Ascending aorta (tissue), 2 donors: ENCODE data around the gene DBX1. TPM values are rescaled to one million over a fixed set of nuclear protein-coding genes. Genes with fewer than 3 reads are reported as not detected.

Experiments used
- DNase-seq, 2 donors: peaks; one replicate each; pipeline ENCODE4 v3.0.0-alpha.2; 2019; ENCODE audit warnings: low spot score in 2 of 2
- H3K27ac ChIP-seq, 2 donors: fragments of 200-600 bp; sonication (generic); one replicate each; pipeline ENCODE4 v1.5.1; 2016 to 2017; ENCODE audit warnings: mild to moderate bottlenecking in 1 of 2
- H3K27me3 ChIP-seq: fragments of 200-600 bp; sonication (generic); one replicate; pipeline ENCODE4 v1.5.1; 2017
- H3K36me3 ChIP-seq, 2 donors: fragments of 200-600 bp; sonication (generic); one replicate each; pipeline ENCODE4 v1.5.1; 2016
- H3K4me1 ChIP-seq, 2 donors: fragments of 200-600 bp; sonication (generic); one replicate each; pipeline ENCODE4 v1.5.1; 2016 to 2017; ENCODE audit warnings: mild to moderate bottlenecking in 1 of 2
- H3K4me3 ChIP-seq, 2 donors: fragments of 200-600 bp; sonication (generic); one replicate each; pipeline ENCODE4 v1.5.1; 2016 to 2017; ENCODE audit warnings: mild to moderate bottlenecking in 1 of 2
- H3K9me3 ChIP-seq, 2 donors: fragments of 200-600 bp; sonication (generic); one replicate each; pipeline ENCODE4 v1.5.1; 2016
- intact Hi-C: fragments of 100-400 bp; cut with DNase I; formaldehyde crosslinking; loops from one replicate; pipeline ENCODE4 v1.15.1; 2023
- total RNA-seq: library from RNA; depleted of rRNA; stranded (reverse); fragments of >200 nt; gene quantifications from one replicate; pipeline ENCODE4 v1.1.0, GENCODE V29; 2016
- TF ChIP-seq, protein P1 (sequence below), 3 experiments: fragments of 200-600 bp in 2 of 3; fragments of 450-650 bp in 1 of 3; sonication (generic) in 2 of 3; IDR thresholded peaks; one replicate each; pipeline ENCODE4 v1.5.1; 2016 to 2019; ENCODE audit warnings: antibody characterized with exemption in 3 of 3, mild to moderate bottlenecking in 1 of 3, moderate library complexity in 1 of 3

The DBX1 gene, protein sequence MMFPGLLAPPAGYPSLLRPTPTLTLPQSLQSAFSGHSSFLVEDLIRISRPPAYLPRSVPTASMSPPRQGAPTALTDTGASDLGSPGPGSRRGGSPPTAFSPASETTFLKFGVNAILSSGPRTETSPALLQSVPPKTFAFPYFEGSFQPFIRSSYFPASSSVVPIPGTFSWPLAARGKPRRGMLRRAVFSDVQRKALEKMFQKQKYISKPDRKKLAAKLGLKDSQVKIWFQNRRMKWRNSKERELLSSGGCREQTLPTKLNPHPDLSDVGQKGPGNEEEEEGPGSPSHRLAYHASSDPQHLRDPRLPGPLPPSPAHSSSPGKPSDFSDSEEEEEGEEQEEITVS
- not detected for total RNA-seq

DNA sequence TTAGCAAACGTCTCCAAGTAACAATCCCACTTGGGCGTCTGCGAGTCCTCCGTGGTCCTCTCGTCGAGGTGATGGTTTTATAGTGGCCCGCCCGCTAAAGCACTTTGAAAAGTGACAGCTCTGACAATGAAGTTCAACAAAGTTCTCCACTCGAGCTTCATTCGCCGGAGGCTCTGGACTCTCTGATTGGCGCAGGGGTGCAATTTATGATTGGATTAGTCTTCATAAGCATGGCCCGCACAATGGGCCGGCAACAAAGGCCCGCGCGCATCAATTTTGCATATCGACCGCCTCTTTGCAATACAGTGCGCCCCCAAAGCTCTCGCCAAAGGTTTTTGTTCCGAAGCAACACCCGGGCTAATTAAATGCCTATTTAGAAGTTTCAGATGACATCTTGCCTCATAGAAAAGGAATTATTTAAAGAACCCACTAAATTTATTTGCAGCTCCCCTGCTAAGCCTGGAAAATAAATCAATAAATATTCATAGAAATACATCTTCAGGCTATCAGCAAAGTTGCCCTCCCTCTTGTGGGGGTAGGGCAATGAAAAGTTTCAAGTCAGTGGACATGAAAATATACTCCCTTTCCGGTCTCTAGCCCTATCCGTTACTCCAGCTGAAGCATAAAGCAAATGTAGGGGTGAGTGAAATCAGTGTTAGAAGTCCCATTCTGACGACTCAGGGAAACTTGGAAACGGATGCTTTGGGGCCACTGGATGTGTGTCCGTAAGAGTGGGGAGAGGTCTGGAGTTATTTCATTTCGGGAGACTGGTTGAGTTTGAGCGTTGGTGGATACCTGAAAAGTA lies at the start of gene DBX1:
DBX1 (minus strand) TSS at position 51 of the 805 bp plus-strand sequence. CDS start 151 bp downstream, outside the sequence.
- no peaks in the 10 kb centered on the region for H3K36me3 ChIP-seq

GRCh38 chr11:20208622-20209111 lies 48.4 kb upstream of the DBX1 start:
- Histone ChIP-seq H3K4me3 (no peak overlapping the region), H3K9me3 (no peaks in the 10 kb centered on the region), H3K36me3 (no peaks in the 10 kb centered on the region), H3K4me1 (no peaks in the 10 kb centered on the region), H3K27ac (no peak overlapping the region), H3K27me3 (no peaks in the 10 kb centered on the region)
- TF ChIP-seq, protein P1, sequence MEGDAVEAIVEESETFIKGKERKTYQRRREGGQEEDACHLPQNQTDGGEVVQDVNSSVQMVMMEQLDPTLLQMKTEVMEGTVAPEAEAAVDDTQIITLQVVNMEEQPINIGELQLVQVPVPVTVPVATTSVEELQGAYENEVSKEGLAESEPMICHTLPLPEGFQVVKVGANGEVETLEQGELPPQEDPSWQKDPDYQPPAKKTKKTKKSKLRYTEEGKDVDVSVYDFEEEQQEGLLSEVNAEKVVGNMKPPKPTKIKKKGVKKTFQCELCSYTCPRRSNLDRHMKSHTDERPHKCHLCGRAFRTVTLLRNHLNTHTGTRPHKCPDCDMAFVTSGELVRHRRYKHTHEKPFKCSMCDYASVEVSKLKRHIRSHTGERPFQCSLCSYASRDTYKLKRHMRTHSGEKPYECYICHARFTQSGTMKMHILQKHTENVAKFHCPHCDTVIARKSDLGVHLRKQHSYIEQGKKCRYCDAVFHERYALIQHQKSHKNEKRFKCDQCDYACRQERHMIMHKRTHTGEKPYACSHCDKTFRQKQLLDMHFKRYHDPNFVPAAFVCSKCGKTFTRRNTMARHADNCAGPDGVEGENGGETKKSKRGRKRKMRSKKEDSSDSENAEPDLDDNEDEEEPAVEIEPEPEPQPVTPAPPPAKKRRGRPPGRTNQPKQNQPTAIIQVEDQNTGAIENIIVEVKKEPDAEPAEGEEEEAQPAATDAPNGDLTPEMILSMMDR (IDR thresholded peaks at IDR 0.05), result no peak
- intact Hi-C loops, result no loop called here
- DNase-seq, result no peak

More for the DNA sequence above, at the start of gene DBX1:
- Histone ChIP-seq H3K4me3 (no peak within 1 kb of the TSS), H3K27me3 (peaks cover 44% of the 10 kb centered on the region), H3K9me3 (no peaks in the 10 kb centered on the region), H3K4me1 (peaks cover 9 to 16% of the 10 kb centered on the region in 2 donors), H3K27ac (no peak within 1 kb of the TSS)
- TF ChIP-seq, protein P1 (IDR thresholded peaks at IDR 0.05), result no peak
- intact Hi-C loops, result no loop called here
- DNase-seq, result no peak

DNA sequence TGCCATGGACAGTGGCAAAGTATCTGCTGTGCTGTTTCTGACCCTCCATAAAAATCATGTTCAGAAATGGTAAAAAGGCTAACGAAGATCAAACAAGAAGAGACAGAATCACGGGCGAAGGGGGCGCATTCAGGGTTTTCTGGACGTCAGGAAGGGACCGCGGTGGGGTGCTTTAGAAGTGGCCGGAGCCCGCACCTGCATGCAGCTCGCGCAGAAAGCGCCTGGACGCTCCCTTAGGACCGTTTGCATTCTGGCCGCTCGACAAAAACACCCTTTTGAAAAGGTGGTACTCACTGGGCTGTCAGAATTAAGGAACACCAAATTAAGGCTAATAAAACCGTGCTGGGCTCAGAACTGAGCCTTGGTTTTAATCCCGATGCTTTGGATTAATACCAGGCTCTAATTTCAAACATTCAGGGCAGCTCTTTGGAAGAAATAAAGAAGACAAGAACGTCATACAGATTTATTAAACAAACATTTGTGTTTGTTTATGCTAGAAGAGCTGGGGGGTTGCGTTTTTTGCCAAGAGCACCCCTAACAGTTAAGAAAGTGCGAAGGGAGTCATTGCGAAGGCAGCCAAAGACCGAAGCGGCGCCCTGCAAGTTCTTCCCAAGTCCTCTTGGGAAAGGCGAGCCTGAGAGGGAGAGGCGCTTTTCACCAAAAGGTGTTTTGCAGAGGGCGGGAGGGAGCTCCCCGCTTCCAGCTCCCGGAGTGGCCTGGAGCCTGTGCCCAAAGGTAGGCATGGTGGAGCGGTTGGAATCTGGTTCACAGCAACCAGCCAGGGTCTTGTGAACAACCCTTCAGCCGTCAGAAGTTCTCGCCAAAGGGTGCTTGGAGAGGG lies 47.7 kb upstream of the DBX1 start:
- intact Hi-C loops, result no loop called here
- no peak overlapping the region for H3K4me3 ChIP-seq
- DNase-seq, result no peak
- TF ChIP-seq, protein P1 (IDR thresholded peaks at IDR 0.05), result no peak
- no peaks in the 10 kb centered on the region for H3K27me3 ChIP-seq
- H3K27ac ChIP-seq, result no peak overlapping the region
- H3K4me1 ChIP-seq, result no peaks in the 10 kb centered on the region
- no peaks in the 10 kb centered on the region for H3K36me3 ChIP-seq
- no peaks in the 10 kb centered on the region for H3K9me3 ChIP-seq

DNA sequence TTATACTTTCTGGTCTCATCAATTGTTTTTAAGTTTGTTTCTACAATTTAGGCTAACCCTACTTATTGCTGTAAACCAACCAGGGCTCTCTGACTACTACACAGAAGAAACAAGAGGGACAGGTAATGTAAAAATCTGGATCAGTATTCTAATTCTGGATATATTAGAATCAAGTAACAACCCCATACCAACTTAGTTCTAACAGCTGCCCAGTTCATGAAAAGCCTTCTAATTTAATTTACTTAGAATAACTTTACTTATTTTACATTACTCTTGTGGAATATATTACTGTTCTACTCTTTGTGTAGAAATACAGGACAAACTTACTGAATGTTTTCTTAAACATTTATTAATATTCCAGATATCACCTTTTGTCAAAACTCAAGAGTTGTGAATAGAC lies 45.5 kb upstream of the DBX1 start:
- intact Hi-C loops, result no loop called here
- H3K27me3 ChIP-seq, result no peaks in the 10 kb centered on the region
- no peak overlapping the region for H3K4me3 ChIP-seq
- DNase-seq, result no peak
- TF ChIP-seq, protein P1 (IDR thresholded peaks at IDR 0.05), result no peak
- no peaks in the 10 kb centered on the region for H3K36me3 ChIP-seq
- no peaks in the 10 kb centered on the region for H3K4me1 ChIP-seq
- no peaks in the 10 kb centered on the region for H3K9me3 ChIP-seq
- H3K27ac ChIP-seq, result no peak overlapping the region

DNA sequence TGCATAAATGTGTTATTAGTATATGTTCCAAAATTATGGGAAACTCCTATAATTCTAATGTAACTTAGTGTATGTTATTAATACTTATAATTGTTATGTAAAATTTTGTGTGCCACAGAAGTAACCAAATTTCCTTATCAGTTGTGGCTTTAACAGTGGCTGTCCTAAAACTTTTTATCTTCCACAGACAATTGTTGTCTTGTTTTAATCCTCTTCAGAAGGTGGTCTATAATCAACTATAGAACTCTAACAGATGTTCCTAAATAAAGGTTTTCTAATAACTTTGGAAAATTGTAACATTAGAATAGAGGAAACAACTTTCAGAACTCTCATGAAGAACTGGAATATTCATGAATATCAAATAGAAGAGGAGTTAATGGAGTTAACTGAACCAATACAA lies 44.4 kb upstream of the DBX1 start:
- TF ChIP-seq, protein P1 (IDR thresholded peaks at IDR 0.05), result no peak
- Histone ChIP-seq H3K36me3 (no peaks in the 10 kb centered on the region), H3K4me3 (no peak overlapping the region), H3K27ac (no peak overlapping the region), H3K27me3 (no peaks in the 10 kb centered on the region), H3K4me1 (no peaks in the 10 kb centered on the region), H3K9me3 (no peaks in the 10 kb centered on the region)
- intact Hi-C loops, result no loop called here
- no peak for DNase-seq
